Activated CD8-positive, alpha-beta memory T cell treated with anti-CD3 and anti-CD28 coated beads, Interleukin-2, amount 50 U/mL, for 1 hour (primary cell): ENCODE measurements around the gene OR10A3.

ENCODE experiments used
- DNase-seq: peaks from one replicate; pipeline ENCODE4 v3.0.0-alpha.2; 2020; ENCODE audit errors: extremely low read depth

Gene OR10A3

DNA sequence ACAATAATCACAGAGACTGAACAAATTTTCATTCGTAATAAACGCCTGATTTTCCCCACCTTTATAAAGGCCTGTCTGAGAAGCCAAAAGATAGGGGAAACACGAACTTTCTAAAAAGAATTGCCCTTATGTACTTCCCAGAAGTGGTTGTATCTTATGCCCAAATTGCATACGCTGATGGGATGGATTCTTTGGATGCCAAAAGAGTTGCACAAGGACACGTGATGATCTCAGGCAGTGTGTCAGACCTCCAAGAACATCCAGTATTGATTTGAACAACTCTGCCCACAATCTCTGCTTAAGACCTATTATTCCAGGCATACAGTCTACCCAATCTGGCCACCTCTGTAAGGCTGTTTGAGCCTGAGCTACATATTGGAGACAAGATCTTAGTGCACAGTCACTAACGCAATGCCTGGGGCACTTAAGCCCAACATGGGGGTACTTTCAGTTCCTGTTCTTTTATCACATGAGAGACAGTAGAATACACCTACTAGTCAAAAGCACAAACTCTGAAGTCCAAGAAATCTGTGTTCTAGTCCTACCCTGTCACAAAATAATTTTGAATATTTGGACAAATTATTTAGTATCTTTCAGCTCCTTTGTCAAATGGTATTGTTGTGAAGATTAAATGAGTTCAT is 49.3 kb downstream of the OR10A3 start:
- DNase-seq, result no peak

DNA sequence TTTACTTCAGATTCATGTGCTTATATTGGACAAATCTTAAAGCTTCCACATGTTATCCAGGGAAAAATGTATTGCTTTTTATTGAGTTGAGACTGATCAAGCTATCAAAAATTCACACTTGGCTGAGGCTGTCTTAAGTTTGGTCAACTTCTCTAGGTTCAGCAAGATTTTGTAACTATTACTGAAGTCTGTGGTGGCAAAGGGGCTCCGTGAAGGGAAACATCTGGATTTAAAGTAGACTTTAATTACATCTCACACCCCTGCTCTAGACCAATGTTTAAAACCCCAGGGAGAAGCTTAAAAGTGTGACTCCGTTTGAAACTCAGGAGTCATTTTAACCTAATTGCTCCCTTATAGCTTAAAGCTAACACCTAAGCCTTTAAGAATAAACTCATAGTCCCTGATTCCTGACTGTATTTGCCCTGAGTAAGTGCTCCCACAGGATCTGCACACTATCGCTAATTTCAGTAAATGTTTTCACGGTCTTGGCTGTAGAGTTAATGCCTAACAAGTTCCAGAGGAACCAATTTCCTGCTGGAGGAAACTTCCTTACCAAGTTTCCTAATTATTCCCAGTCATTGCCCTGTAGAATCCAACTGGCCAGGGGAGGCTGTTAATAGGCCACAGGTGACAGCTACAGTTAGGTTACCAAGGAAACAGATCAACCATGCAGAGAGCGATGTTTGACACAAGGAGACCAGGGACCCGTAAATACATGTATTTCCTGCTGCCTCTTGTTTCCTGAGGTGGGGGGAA is 50.9 kb downstream of the OR10A3 start:
- no peak for DNase-seq

DNA sequence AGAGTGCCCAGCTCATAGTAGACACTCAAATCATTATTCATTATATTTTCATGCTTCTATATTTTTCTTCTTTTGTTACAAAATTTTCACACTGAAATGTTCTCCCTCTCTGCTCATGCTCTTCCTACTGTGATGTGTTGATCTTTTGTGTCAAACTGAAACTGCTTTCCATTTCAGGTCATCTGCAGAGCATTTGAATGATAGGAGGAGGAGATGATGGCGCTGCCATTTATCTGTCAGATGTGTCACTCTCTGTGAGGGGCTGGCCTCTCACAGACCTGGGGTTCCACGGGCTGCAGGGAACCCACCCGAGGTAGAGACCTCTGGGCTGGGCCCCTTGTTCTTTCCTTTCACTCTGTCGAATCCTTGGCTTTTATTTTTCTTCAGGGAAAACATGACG is 51.5 kb downstream of the OR10A3 start:
- no peak for DNase-seq
